Renal cortical epithelial cell (primary cell): ENCODE data around the gene METRNL. TPM values are rescaled to one million over a fixed set of nuclear protein-coding genes. Genes with fewer than 3 reads are reported as not detected.
"Not testable (repeated sequence)": the region's sequence is repeated elsewhere in the genome, so short reads cannot be mapped to it uniquely, and the experiment has no call there.

ENCODE experiments used
- DNase-seq: peaks from one replicate; pipeline ENCODE4 v3.0.0-alpha.2; 2011; ENCODE audit warnings: low read depth
- total RNA-seq: library from RNA; depleted of rRNA; stranded (reverse); fragments of >200 nt; gene quantifications from 2 replicates; pipeline ENCODE4 v1.2.3, GENCODE V29; 2014

METRNL gene
- total RNA-seq, 1 donor from 2014 or later, result 88.6 TPM

DNA sequence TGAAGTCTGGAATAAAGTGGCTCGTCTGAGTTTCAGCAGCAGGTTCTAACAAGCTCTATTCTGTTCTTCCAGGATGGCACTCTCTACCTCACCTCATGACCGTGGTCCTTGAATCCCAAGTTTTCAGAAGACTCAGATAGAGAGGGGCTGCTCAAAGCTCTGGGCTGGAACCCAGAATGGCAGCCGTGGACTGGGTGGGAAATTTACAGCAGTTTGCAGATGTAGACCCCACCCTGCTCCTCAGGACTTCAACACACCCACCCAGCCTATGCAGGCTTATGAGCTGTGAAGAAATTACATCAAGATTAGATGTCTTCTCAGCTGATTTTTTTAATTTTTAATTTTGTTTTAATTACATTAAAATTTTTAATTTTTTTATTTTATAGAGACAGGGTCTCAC, 59.4 kb downstream of the METRNL start:
- no peak for DNase-seq

DNA sequence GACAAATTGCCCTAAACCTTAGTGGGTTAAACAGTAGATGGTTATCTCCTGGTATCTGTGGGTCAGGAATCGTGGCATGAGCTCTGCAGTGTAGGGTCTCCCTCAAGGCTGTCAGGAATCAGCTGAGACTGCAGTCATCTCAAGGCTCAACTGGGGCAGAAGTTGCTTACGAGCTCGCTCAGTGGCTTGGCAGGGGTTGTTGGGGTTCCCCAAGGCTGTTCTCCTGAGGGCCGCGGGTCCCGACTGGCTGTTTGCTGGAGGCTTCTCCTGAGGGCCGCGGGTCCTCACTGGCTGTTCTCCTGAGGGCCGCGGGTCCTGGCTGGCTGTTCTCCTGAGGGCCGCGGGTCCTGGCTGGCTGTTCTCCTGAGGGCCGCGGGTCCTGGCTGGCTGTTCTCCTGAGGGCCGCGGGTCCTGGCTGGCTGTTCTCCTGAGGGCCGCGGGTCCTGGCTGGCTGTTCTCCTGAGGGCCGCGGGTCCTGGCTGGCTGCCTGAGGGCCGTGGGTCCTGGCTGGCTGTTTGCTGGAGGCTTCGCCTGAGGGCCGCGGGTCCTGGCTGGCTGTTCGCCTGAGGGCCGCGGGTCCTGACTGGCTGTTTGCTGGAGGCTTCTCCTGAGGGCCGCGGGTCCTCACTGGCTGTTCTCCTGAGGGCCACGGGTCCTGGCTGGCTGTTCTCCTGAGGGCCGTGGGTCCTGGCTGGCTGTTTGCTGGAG, 60.3 kb downstream of the METRNL start:
- DNase-seq, result not testable (repeated sequence)

DNA sequence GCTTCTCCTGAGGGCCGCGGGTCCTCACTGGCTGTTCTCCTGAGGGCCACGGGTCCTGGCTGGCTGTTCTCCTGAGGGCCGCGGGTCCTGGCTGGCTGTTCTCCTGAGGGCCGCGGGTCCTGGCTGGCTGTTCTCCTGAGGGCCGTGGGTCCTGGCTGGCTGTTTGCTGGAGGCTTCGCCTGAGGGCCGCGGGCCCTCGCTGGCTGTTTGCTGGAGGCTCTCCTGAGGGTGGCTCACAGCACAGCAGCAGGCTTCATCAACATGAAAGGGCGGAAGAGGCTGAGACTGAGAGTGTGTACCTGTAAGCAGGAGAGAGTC, 60.8 kb downstream of the METRNL start:
- not testable (repeated sequence) for DNase-seq

- DNase-seq, result no peak
These were observed 63.2 kb downstream of the METRNL start for GRCh38 chr17:83142619-83143018.

- no peak for DNase-seq
These were observed 64.4 kb downstream of the METRNL start for GRCh38 chr17:83143817-83144231.

Other genes starting within 250 kb of the METRNL start
- not detected in 2 replicates for gene ZNF750, start 239.6 kb upstream of the METRNL start, total RNA-seq